GM15510 (cell line): Measurements from ENCODE around the gene ZNF598.

Experiments
- POLR2A ChIP-seq: IDR thresholded peaks from 3 replicates; pipeline ENCODE4 v1.6.1; 2011; ENCODE audit warnings: borderline replicate concordance; ENCODE audit not compliant: insufficient read length; ENCODE audit errors: extremely low read depth

The ZNF598 gene

DNA sequence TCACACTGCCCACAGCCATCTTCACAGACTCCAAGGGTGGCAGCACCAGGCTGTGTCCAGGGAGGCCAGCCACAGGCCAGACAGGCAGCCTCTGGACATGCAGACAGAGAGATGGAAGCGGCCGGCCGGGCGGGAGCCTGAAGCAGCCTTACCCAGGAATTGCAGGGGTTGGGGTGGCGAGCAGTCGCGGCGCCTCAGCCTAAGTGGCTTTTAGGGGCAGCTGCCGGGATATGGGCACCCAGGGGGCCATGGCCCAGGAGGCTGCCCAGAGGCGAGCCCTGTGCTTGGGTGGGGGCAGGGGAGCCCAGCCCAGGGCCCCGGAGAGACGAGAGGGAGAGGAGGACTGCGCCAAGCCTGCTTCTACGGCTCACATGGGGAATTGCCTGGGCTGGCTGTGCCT lies 15.6 kb upstream of the ZNF598 start:
- no peak for TF ChIP-seq POLR2A

DNA sequence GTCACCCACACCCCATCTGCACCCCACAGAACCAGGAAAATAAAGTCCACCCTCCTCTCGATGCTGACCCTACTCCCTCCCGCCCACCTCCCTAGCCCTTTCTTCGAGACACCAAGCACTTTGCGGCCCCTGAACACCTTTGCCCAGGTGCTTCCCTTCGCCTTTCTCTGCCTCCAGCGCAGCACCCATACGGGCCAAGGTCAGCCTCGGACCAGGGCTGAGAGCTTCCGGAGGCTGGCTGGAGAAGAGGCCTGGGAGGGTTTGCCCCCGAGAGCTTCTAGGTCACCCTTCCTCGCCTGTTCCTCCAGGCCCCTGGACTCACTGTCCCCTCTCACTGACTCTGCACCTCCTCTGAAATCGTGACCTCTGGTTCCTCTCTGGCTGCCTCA lies 14.4 kb upstream of the ZNF598 start:
- TF ChIP-seq POLR2A: no peak

- TF ChIP-seq POLR2A: peak; percentile 40
Measured at GRCh38 chr16:2023092-2024031, 13.7 kb upstream of the ZNF598 start.

GRCh38 chr16:2022723-2023091 lies 13.1 kb upstream of the ZNF598 start:
- no peak for TF ChIP-seq POLR2A

DNA sequence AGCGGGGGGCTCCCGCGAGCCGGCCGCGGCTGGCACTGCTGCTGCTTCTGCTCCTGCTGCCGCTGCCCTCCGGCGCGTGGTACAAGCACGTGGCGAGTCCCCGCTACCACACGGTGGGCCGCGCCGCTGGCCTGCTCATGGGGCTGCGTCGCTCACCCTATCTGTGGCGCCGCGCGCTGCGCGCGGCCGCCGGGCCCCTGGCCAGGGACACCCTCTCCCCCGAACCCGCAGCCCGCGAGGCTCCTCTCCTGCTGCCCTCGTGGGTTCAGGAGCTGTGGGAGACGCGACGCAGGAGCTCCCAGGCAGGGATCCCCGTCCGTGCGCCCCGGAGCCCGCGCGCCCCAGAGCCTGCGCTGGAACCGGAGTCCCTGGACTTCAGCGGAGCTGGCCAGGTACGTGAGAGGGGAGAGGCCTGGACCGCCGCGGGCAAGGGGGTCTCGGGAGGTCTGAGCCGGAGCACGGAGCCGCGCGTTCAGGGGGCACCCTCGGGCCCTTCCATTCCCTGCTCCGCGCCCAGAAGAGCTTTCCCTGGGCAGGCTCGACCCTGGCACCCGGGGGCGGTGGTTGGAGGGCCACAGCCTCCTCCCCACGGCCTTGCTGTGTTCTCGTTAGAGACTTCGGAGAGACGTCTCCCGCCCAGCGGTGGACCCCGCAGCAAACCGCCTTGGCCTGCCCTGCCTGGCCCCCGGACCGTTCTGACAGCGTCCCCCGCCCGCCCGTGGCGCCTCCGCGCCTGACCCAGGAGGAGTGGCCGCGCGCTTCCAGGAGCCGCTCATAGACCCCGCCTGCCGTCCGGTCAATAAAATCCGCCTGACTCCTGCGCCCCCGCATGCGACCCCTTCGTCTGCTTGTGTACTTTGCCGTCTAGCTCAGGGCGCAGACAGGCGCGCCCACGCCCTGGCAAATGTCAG lies 10.6 kb upstream of the ZNF598 start:
- no peak for TF ChIP-seq POLR2A

DNA sequence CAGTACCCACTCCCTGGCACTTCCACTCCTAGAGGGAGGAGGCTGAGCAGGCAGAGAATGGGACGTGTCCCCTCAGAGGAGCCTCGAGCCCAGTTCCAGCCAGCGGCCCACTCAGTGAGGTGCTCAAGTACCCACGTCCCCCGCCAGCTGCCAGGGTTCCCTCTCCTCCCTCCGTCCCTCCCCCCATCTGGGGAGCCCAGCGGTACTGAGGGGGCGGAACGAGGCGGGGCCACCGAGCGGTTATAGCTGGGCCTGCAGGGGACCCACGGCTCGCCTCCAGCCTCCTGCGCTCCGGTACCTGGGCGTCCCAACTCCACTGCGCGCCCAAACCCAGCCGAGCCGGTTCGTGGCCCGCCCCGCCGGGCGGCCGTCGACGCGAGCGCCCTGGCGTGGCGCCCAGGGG lies 9.9 kb upstream of the ZNF598 start, which contains the start of gene NPW:
Gene NPW (plus strand): TSS at position 268 of the 403 bp plus-strand sequence.
- no peak for TF ChIP-seq POLR2A

GRCh38 chr16:2016407-2016922 lies 6.8 kb upstream of the ZNF598 start:
- TF ChIP-seq POLR2A: no peak

DNA sequence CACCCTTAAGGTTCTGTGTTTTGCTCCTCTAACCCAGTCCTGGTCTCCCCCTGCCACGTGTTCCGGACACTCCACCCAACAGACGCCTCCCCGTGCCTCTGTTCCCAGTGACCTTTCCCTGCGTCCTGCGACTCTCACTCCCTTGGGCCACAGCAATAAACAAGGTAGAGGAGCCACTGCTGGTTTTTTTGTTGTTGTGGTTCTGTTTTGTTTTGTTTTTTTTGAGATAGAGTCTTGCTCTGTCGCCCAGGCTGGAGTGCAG lies 6.3 kb upstream of the ZNF598 start:
- TF ChIP-seq POLR2A: no peak

DNA sequence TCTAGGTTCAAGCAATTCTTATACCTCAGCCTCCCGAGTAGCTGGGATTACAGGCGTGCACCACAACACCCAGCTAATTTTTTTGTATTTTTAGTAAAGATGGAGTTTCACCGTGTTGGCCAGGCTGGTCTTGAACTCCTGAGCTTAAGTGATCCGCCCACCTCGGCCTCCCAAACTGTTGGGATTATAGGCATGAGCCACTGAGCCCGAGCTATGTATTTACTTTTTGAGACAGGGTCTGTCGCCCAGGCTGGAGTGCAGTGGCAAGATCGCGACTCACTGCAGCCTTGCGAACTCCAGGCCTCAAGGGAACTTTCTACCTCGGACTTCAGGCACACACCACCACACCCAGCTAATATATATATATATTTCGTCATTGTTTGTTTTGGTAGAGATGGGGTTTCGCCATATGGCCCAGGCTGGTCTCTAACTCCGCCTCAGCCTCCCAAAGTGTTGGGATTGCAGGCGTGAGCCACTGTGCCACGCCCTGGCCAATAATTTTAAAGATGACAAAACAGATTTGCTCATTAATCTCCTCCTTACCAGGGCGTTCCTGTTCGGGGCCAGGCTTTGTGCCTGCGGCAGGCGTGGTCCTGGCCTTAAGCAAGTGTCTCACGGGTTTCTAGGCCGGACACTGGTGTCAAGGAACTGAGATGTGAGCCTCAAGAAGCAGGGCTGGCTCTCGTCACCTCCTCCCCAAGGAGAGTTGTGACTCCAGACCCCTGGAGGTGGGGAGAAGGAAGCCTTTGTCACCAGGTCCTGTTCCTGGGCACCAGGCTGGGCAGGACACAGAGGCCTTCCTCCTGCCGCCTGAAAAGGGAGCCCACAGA lies 5.7 kb upstream of the ZNF598 start:
- no peak for TF ChIP-seq POLR2A

- TF ChIP-seq POLR2A: no peak
Measured at GRCh38 chr16:2013527-2013926, 3.9 kb upstream of the ZNF598 start.

DNA sequence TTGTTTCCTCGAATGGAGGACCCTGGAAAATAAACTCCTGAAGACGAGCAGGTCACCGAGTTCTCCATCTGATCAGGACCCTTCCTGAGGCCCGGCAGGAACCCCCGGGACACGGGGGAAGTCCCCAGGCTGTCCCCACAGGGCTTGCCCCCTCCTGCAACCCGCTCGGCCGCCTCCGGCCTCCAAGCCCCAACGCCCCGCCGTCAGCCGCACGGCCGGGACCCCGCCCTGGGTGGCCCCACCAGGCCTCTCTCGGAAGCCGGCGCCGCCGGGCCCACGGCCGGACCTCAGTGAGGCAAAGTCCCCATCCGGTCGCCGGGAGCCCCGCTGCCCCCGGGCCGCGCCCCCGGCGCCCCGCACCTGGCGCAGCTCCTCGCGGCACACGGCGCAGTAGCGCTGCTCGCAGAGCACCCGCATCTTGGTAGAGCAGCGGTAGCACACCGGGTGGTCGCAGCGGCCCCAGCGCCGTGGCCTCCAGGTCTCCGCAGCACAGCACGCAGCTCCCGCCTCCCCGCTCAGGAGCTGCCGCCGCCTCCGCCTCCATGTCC lies 383 bp downstream of the ZNF598 start:
- TF ChIP-seq POLR2A: no peak

- no peak for TF ChIP-seq POLR2A
Measured at GRCh38 chr16:2008631-2009163, 924 bp downstream of the ZNF598 start.

GRCh38 chr16:2008009-2008526 lies 1.6 kb downstream of the ZNF598 start:
- TF ChIP-seq POLR2A: no peak
